MM.1S (cell line): ENCODE data around the gene TOR1AIP2.

Source experiments
- EZH2 ChIP-seq: fragments of 300-600 bp; sonication (generic); optimal IDR thresholded peaks from 2 replicates; pipeline ENCODE3; 2017; ENCODE audit warnings: low read depth, mild to moderate bottlenecking, antibody characterized with exemption, low read length, mixed read lengths
- EZH2phosphoT487 ChIP-seq: fragments of 300-600 bp; sonication (generic); IDR thresholded peaks from 2 replicates; pipeline ENCODE4 v1.6.1; 2018; ENCODE audit warnings: antibody characterized with exemption, low read length
- TF ChIP-seq, protein P1 (sequence below): fragments of 300-600 bp; sonication (generic); IDR thresholded peaks from 2 replicates; pipeline ENCODE4 v1.5.1; 2016; ENCODE audit warnings: antibody characterized with exemption, low read length, mixed read lengths

- TF ChIP-seq, protein P1, sequence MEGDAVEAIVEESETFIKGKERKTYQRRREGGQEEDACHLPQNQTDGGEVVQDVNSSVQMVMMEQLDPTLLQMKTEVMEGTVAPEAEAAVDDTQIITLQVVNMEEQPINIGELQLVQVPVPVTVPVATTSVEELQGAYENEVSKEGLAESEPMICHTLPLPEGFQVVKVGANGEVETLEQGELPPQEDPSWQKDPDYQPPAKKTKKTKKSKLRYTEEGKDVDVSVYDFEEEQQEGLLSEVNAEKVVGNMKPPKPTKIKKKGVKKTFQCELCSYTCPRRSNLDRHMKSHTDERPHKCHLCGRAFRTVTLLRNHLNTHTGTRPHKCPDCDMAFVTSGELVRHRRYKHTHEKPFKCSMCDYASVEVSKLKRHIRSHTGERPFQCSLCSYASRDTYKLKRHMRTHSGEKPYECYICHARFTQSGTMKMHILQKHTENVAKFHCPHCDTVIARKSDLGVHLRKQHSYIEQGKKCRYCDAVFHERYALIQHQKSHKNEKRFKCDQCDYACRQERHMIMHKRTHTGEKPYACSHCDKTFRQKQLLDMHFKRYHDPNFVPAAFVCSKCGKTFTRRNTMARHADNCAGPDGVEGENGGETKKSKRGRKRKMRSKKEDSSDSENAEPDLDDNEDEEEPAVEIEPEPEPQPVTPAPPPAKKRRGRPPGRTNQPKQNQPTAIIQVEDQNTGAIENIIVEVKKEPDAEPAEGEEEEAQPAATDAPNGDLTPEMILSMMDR = no peak
- TF ChIP-seq EZH2 (no peak), EZH2phosphoT487 (no peak)
Measured at GRCh38 chr1:179872558-179872957, 5.0 kb downstream of the TOR1AIP2 start.
